ENCODE data around the gene CRYGN.

Gene CRYGN

GRCh38 chr7:151428378-151429236, 11.3 kb downstream of the CRYGN start:
- peak overlapping the region; percentile 83 for H2AFZ ChIP-seq (ENCODE audit: low read length)
- no CpG with 5 or more reads among the region's 13 CpGs for WGBS, 2 donors (ENCODE audit: extremely low coverage in 2 of 2, insufficient read length in 2 of 2, insufficient replicate concordance in 1 of 2)
- peak overlapping the region; percentile 29 for H3K4me2 ChIP-seq (ENCODE audit: insufficient read depth, low read length, poor library complexity, severe bottlenecking)
- no peak overlapping the region for H3K23ac ChIP-seq (ENCODE audit: low read depth, low read length, poor library complexity)
- H3K9me3 ChIP-seq (replicated peaks in 1 of 2; ENCODE audit: control insufficient read depth in 2 of 2, insufficient read depth in 1 of 2, low read depth in 1 of 2, low read length in 2 of 2), result peaks cover 3 to 9% of the 10 kb centered on the region in 2 donors
- H4K91ac ChIP-seq (ENCODE audit: low read depth, low read length, poor library complexity), result no peak overlapping the region
- peak; percentile 64 for DNase-seq (ENCODE audit: low spot score)
- no peak overlapping the region for H2BK120ac ChIP-seq (ENCODE audit: low read depth, low read length)
- peak overlapping the region; percentile 88 for H3K27ac ChIP-seq (replicated peaks; ENCODE audit: low read length)
- no peak overlapping the region for H2BK15ac ChIP-seq (ENCODE audit: low read length)
- no peak overlapping the region for H4K8ac ChIP-seq (ENCODE audit: low read depth, low read length)
- H3K4me3 ChIP-seq (ENCODE audit: low read length in 2 of 2), result no peak overlapping the region
- no peak overlapping the region for H3K4ac ChIP-seq (ENCODE audit: low read length)
- peaks cover 0 to 5% (median 0%) of the 10 kb centered on the region in 3 experiments for H3K27me3 ChIP-seq (ENCODE audit: control insufficient read depth in 3 of 3, insufficient read depth in 3 of 3, low read depth in 1 of 3, low read length in 3 of 3)
- H2BK5ac ChIP-seq (ENCODE audit: low read length), result no peak overlapping the region
- peak overlapping the region; percentile 16 for H2BK12ac ChIP-seq (ENCODE audit: low read length)
- H2AK5ac ChIP-seq (ENCODE audit: low read depth, low read length), result peak overlapping the region; percentile 44
- no peaks in the 10 kb centered on the region for H3K79me1 ChIP-seq (ENCODE audit: low read depth, low read length)
- no peak overlapping the region for H3K9ac ChIP-seq (ENCODE audit: low read depth, low read length, poor library complexity)
- peaks cover 13 to 22% of the 10 kb centered on the region in 2 donors for H3K4me1 ChIP-seq (ENCODE audit: control insufficient read depth in 2 of 2, insufficient read depth in 1 of 2, low read depth in 1 of 2, low read length in 2 of 2)
- H3K18ac ChIP-seq (ENCODE audit: low read length), result peak overlapping the region; percentile 46
- H3K14ac ChIP-seq (ENCODE audit: low read length), result no peak overlapping the region
- no peaks in the 10 kb centered on the region for H3K36me3 ChIP-seq (replicated peaks in 1 of 2; ENCODE audit: control insufficient read depth in 2 of 2, insufficient read depth in 2 of 2, low read length in 2 of 2)

GRCh38 chr7:151427705-151428377, 12.1 kb downstream of the CRYGN start:
- Histone ChIP-seq H3K4me2 (ENCODE audit: insufficient read depth, low read length, poor library complexity, severe bottlenecking) (no peak overlapping the region), H2BK15ac (ENCODE audit: low read length) (peak overlapping the region; percentile 84), H4K8ac (ENCODE audit: low read depth, low read length) (no peak overlapping the region), H3K9ac (ENCODE audit: low read depth, low read length, poor library complexity) (no peak overlapping the region), H2AFZ (ENCODE audit: low read length) (peak overlapping the region; percentile 11), H3K18ac (ENCODE audit: low read length) (peak overlapping the region; percentile 94), H3K79me1 (ENCODE audit: low read depth, low read length) (no peaks in the 10 kb centered on the region), H3K36me3 (replicated peaks in 1 of 2; ENCODE audit: control insufficient read depth in 2 of 2, insufficient read depth in 2 of 2, low read length in 2 of 2) (no peaks in the 10 kb centered on the region), H3K9me3 (replicated peaks in 1 of 2; ENCODE audit: control insufficient read depth in 2 of 2, insufficient read depth in 1 of 2, low read depth in 1 of 2, low read length in 2 of 2) (peaks cover 3 to 9% of the 10 kb centered on the region in 2 donors), H3K14ac (ENCODE audit: low read length) (no peak overlapping the region), H3K27ac (replicated peaks; ENCODE audit: low read length) (peak overlapping the region; percentile 88), H3K4ac (ENCODE audit: low read length) (peak overlapping the region; percentile 69), H3K27me3 (ENCODE audit: control insufficient read depth in 3 of 3, insufficient read depth in 3 of 3, low read depth in 1 of 3, low read length in 3 of 3) (peaks cover 0 to 7% (median 0%) of the 10 kb centered on the region in 3 experiments), H2BK12ac (ENCODE audit: low read length) (peak overlapping the region; percentile 97), H2BK120ac (ENCODE audit: low read depth, low read length) (no peak overlapping the region), H2BK5ac (ENCODE audit: low read length) (peak overlapping the region; percentile 90), H4K91ac (ENCODE audit: low read depth, low read length, poor library complexity) (no peak overlapping the region), H3K23ac (ENCODE audit: low read depth, low read length, poor library complexity) (no peak overlapping the region), H3K4me3 (ENCODE audit: low read length in 2 of 2) (no peak overlapping the region), H2AK5ac (ENCODE audit: low read depth, low read length) (peak overlapping the region; percentile 99), H3K4me1 (ENCODE audit: control insufficient read depth in 2 of 2, insufficient read depth in 1 of 2, low read depth in 1 of 2, low read length in 2 of 2) (peaks cover 13 to 22% of the 10 kb centered on the region in 2 donors)
- no peak for DNase-seq (ENCODE audit: low spot score)
- no CpG with 5 or more reads among the region's 10 CpGs for WGBS, 2 donors (ENCODE audit: extremely low coverage in 2 of 2, insufficient read length in 2 of 2, insufficient replicate concordance in 1 of 2)

- no CpG with 5 or more reads among the region's 23 CpGs for WGBS, 2 donors (ENCODE audit: extremely low coverage in 2 of 2, insufficient read length in 2 of 2, insufficient replicate concordance in 1 of 2)
- peaks cover 0 to 8% (median 0%) of the 10 kb centered on the region in 3 experiments for H3K27me3 ChIP-seq (ENCODE audit: control insufficient read depth in 3 of 3, insufficient read depth in 3 of 3, low read depth in 1 of 3, low read length in 3 of 3)
- peak overlapping the region; percentile 90 for H2BK5ac ChIP-seq (ENCODE audit: low read length)
- peaks cover 3 to 9% of the 10 kb centered on the region in 2 donors for H3K9me3 ChIP-seq (replicated peaks in 1 of 2; ENCODE audit: control insufficient read depth in 2 of 2, insufficient read depth in 1 of 2, low read depth in 1 of 2, low read length in 2 of 2)
- H3K4me3 ChIP-seq (ENCODE audit: low read length in 2 of 2), result no peak overlapping the region
- no peak overlapping the region for H2BK120ac ChIP-seq (ENCODE audit: low read depth, low read length)
- H2AFZ ChIP-seq (ENCODE audit: low read length), result peak overlapping the region; percentile 11
- H2BK12ac ChIP-seq (ENCODE audit: low read length), result peak overlapping the region; percentile 97
- H2BK15ac ChIP-seq (ENCODE audit: low read length), result peak overlapping the region; percentile 84
- no peak overlapping the region for H3K9ac ChIP-seq (ENCODE audit: low read depth, low read length, poor library complexity)
- H3K14ac ChIP-seq (ENCODE audit: low read length), result peak overlapping the region; percentile 27
- peaks cover 13 to 22% of the 10 kb centered on the region in 2 donors for H3K4me1 ChIP-seq (ENCODE audit: control insufficient read depth in 2 of 2, insufficient read depth in 1 of 2, low read depth in 1 of 2, low read length in 2 of 2)
- DNase-seq (ENCODE audit: low spot score), result no peak
- peak overlapping the region; percentile 99 for H2AK5ac ChIP-seq (ENCODE audit: low read depth, low read length)
- H3K79me1 ChIP-seq (ENCODE audit: low read depth, low read length), result no peaks in the 10 kb centered on the region
- no peak overlapping the region for H3K4me2 ChIP-seq (ENCODE audit: insufficient read depth, low read length, poor library complexity, severe bottlenecking)
- peak overlapping the region; percentile 94 for H3K18ac ChIP-seq (ENCODE audit: low read length)
- H4K91ac ChIP-seq (ENCODE audit: low read depth, low read length, poor library complexity), result no peak overlapping the region
- peak overlapping the region; percentile 57 for H3K23ac ChIP-seq (ENCODE audit: low read depth, low read length, poor library complexity)
- no peak overlapping the region for H3K27ac ChIP-seq (replicated peaks; ENCODE audit: low read length)
- H3K36me3 ChIP-seq (replicated peaks in 1 of 2; ENCODE audit: control insufficient read depth in 2 of 2, insufficient read depth in 2 of 2, low read length in 2 of 2), result no peaks in the 10 kb centered on the region
- peak overlapping the region; percentile 69 for H3K4ac ChIP-seq (ENCODE audit: low read length)
- no peak overlapping the region for H4K8ac ChIP-seq (ENCODE audit: low read depth, low read length)
Observed at GRCh38 chr7:151426904-151427704, 12.8 kb downstream of the CRYGN start.
